Tibial nerve (tissue), 3 donors: Measurements from ENCODE around the gene ECE1.

ENCODE experiments used
- POLR2A ChIP-seq, 2 donors: fragments of 450-650 bp; IDR thresholded peaks; one replicate each; pipeline ENCODE4 v1.6.1; 2017; ENCODE audit warnings: antibody characterized with exemption in 2 of 2, mild to moderate bottlenecking in 2 of 2, moderate library complexity in 2 of 2
- TF ChIP-seq, protein P1 (sequence below), 5 experiments: fragments of 200-600 bp in 3 of 5; fragments of 450-650 bp in 2 of 5; sonication (generic) in 3 of 5; IDR thresholded peaks; one replicate each; pipeline ENCODE4 v1.5.1; 2016 to 2019; ENCODE audit warnings: antibody characterized with exemption in 5 of 5, mild to moderate bottlenecking in 3 of 5, moderate library complexity in 2 of 5

- TF ChIP-seq, protein P1, sequence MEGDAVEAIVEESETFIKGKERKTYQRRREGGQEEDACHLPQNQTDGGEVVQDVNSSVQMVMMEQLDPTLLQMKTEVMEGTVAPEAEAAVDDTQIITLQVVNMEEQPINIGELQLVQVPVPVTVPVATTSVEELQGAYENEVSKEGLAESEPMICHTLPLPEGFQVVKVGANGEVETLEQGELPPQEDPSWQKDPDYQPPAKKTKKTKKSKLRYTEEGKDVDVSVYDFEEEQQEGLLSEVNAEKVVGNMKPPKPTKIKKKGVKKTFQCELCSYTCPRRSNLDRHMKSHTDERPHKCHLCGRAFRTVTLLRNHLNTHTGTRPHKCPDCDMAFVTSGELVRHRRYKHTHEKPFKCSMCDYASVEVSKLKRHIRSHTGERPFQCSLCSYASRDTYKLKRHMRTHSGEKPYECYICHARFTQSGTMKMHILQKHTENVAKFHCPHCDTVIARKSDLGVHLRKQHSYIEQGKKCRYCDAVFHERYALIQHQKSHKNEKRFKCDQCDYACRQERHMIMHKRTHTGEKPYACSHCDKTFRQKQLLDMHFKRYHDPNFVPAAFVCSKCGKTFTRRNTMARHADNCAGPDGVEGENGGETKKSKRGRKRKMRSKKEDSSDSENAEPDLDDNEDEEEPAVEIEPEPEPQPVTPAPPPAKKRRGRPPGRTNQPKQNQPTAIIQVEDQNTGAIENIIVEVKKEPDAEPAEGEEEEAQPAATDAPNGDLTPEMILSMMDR (IDR thresholded peaks at IDR 0.05), result no peak
- TF ChIP-seq POLR2A (IDR thresholded peaks at IDR 0.05), result no peak
These were observed 29.7 kb downstream of the ECE1 start for GRCh38 chr1:21260405-21261125.
